ENCODE measurements around the gene RBMS3. TPM values are rescaled to one million over a fixed set of nuclear protein-coding genes. Genes with fewer than 3 reads are reported as not detected.

The RBMS3 gene
- total and polyA plus RNA-seq, 2 donors (not counting 1 experiment from before 2014, with no cell fraction given), result 26.9 to 68.4 TPM

DNA sequence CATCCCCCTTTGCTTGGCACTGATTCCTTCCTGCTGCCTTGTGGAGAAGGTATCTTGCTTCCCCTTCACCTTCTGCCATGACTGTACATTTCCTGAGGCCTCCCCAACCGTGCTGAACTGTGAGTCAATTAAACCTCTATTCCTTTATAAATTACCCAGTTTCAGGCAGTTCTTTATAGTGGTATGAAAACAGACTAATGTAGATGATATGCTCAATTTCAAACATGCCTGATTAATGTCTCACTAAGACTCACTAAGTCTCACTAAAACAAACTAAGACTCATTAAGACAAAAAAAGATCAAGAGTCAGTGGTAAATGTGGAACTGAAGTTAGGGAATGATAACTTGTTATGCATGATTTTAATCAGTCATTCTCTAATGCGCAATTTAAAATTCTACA lies 606.6 kb downstream of the RBMS3 start:
- H2AFZ ChIP-seq (ENCODE audit: low read length), result no peak overlapping the region
- peaks cover 2% of the 10 kb centered on the region for H3K4me1 ChIP-seq (ENCODE audit: control insufficient read depth, extremely low read depth, insufficient read depth, low read length)
- peak in 1 of 2 donors; percentile 28 for DNase-seq (ENCODE audit: low read depth in 2 of 2)
- no peaks in the 10 kb centered on the region for H3K36me3 ChIP-seq (ENCODE audit: control insufficient read depth, insufficient read depth, low read length)
- no peaks in the 10 kb centered on the region for H3K27me3 ChIP-seq (ENCODE audit: control insufficient read depth, insufficient read depth, low read length)
- no peaks in the 10 kb centered on the region for H4K20me1 ChIP-seq (ENCODE audit: control insufficient read depth, extremely low read depth, insufficient read depth, low read length)
- H3K4me3 ChIP-seq (replicated peaks in 1 of 4; ENCODE audit: control extremely low read depth in 1 of 4, insufficient read depth in 1 of 4, low read depth in 3 of 4, low read length in 4 of 4), result no peak overlapping the region
- H3K9ac ChIP-seq (ENCODE audit: insufficient read depth, low read length), result no peak overlapping the region
- H3K79me2 ChIP-seq (ENCODE audit: control insufficient read depth, insufficient read depth, low read length), result no peaks in the 10 kb centered on the region
- no peak overlapping the region for H3K27ac ChIP-seq (ENCODE audit: insufficient read depth, low read length)
- no peaks in the 10 kb centered on the region for H3K9me3 ChIP-seq (ENCODE audit: control insufficient read depth, insufficient read depth, low read depth, low read length)
- TF ChIP-seq, protein P1, sequence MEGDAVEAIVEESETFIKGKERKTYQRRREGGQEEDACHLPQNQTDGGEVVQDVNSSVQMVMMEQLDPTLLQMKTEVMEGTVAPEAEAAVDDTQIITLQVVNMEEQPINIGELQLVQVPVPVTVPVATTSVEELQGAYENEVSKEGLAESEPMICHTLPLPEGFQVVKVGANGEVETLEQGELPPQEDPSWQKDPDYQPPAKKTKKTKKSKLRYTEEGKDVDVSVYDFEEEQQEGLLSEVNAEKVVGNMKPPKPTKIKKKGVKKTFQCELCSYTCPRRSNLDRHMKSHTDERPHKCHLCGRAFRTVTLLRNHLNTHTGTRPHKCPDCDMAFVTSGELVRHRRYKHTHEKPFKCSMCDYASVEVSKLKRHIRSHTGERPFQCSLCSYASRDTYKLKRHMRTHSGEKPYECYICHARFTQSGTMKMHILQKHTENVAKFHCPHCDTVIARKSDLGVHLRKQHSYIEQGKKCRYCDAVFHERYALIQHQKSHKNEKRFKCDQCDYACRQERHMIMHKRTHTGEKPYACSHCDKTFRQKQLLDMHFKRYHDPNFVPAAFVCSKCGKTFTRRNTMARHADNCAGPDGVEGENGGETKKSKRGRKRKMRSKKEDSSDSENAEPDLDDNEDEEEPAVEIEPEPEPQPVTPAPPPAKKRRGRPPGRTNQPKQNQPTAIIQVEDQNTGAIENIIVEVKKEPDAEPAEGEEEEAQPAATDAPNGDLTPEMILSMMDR (conservative IDR thresholded peaks at IDR 0.05 in 1 of 2, IDR thresholded peaks at IDR 0.05 in 1 of 2; ENCODE audit: low read depth in 1 of 2, low read length in 2 of 2), result no peak
- no peak for TF ChIP-seq EZH2 (IDR thresholded peaks at IDR 0.05; ENCODE audit: low read length, missing control alignments)
- no peak overlapping the region for H3K4me2 ChIP-seq (ENCODE audit: extremely low read depth, insufficient read depth, low read length)

DNA sequence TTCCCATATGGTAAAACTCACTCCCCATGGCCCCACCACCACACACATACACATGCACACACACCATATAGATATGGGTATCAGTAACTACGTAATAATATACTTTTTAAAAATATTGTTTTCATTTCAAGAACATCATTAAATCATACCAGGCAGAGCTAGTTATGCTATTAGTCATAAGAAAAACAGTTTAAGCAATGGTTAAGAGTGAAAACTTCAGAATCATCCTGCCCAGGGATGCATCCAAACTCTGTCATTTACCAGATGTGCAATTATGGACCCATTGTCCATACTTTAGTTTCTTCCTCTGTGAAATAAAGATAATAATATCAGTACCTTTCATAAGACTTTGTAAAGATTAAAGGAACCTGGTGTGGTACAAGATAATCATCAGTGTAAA lies 608.3 kb downstream of the RBMS3 start:
- Histone ChIP-seq H3K27me3 (ENCODE audit: control insufficient read depth, insufficient read depth, low read length) (no peaks in the 10 kb centered on the region), H3K4me1 (ENCODE audit: control insufficient read depth, extremely low read depth, insufficient read depth, low read length) (peaks cover 2% of the 10 kb centered on the region), H3K9me3 (ENCODE audit: control insufficient read depth, insufficient read depth, low read depth, low read length) (no peaks in the 10 kb centered on the region), H3K27ac (ENCODE audit: insufficient read depth, low read length) (no peak overlapping the region), H3K4me2 (ENCODE audit: extremely low read depth, insufficient read depth, low read length) (no peak overlapping the region), H3K79me2 (ENCODE audit: control insufficient read depth, insufficient read depth, low read length) (no peaks in the 10 kb centered on the region), H3K36me3 (ENCODE audit: control insufficient read depth, insufficient read depth, low read length) (no peaks in the 10 kb centered on the region), H3K9ac (ENCODE audit: insufficient read depth, low read length) (no peak overlapping the region), H4K20me1 (ENCODE audit: control insufficient read depth, extremely low read depth, insufficient read depth, low read length) (no peaks in the 10 kb centered on the region), H2AFZ (ENCODE audit: low read length) (no peak overlapping the region), H3K4me3 (replicated peaks in 1 of 4; ENCODE audit: control extremely low read depth in 1 of 4, insufficient read depth in 1 of 4, low read depth in 3 of 4, low read length in 4 of 4) (no peak overlapping the region)
- DNase-seq (ENCODE audit: low read depth in 2 of 2), result peak; percentile 24 to 43
- TF ChIP-seq, protein P1 (conservative IDR thresholded peaks at IDR 0.05 in 1 of 2, IDR thresholded peaks at IDR 0.05 in 1 of 2; ENCODE audit: low read depth in 1 of 2, low read length in 2 of 2), result no peak
- no peak for TF ChIP-seq EZH2 (IDR thresholded peaks at IDR 0.05; ENCODE audit: low read length, missing control alignments)

DNA sequence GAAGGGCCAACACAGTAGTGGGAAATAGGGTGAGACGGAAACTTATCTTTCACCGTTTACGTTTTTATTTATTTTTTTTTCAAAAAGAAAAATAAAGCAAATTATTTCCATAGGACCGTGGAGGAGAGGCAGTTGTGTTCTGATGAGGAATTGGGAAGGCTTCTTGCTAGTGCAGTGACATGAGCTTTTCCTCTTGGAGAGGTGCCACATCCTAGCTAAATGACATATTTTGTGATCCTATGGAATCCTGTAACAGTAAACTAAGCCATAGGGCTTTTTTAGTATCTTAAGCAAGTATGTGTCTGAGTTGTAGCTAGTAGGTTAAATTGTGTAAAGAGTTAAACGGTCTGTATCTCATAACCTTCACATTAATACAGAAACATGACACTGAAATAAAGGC lies 609.9 kb downstream of the RBMS3 start:
- no peak overlapping the region for H2AFZ ChIP-seq (ENCODE audit: low read length)
- no peaks in the 10 kb centered on the region for H4K20me1 ChIP-seq (ENCODE audit: control insufficient read depth, extremely low read depth, insufficient read depth, low read length)
- H3K79me2 ChIP-seq (ENCODE audit: control insufficient read depth, insufficient read depth, low read length), result no peaks in the 10 kb centered on the region
- H3K9me3 ChIP-seq (ENCODE audit: control insufficient read depth, insufficient read depth, low read depth, low read length), result no peaks in the 10 kb centered on the region
- no peaks in the 10 kb centered on the region for H3K27me3 ChIP-seq (ENCODE audit: control insufficient read depth, insufficient read depth, low read length)
- no peak overlapping the region for H3K4me2 ChIP-seq (ENCODE audit: extremely low read depth, insufficient read depth, low read length)
- H3K4me3 ChIP-seq (replicated peaks in 1 of 4; ENCODE audit: control extremely low read depth in 1 of 4, insufficient read depth in 1 of 4, low read depth in 3 of 4, low read length in 4 of 4), result no peak overlapping the region
- no peak overlapping the region for H3K27ac ChIP-seq (ENCODE audit: insufficient read depth, low read length)
- no peak overlapping the region for H3K9ac ChIP-seq (ENCODE audit: insufficient read depth, low read length)
- DNase-seq (ENCODE audit: low read depth in 2 of 2), result peak in 1 of 2 donors; percentile 12
- TF ChIP-seq, protein P1 (conservative IDR thresholded peaks at IDR 0.05 in 1 of 2, IDR thresholded peaks at IDR 0.05 in 1 of 2; ENCODE audit: low read depth in 1 of 2, low read length in 2 of 2), result no peak
- TF ChIP-seq EZH2 (IDR thresholded peaks at IDR 0.05; ENCODE audit: low read length, missing control alignments), result no peak
- peaks cover 2% of the 10 kb centered on the region for H3K4me1 ChIP-seq (ENCODE audit: control insufficient read depth, extremely low read depth, insufficient read depth, low read length)
- no peaks in the 10 kb centered on the region for H3K36me3 ChIP-seq (ENCODE audit: control insufficient read depth, insufficient read depth, low read length)
